OCI-LY3 (cell line): ENCODE measurements around the gene NOP9.

Source experiments
- H2AFZ ChIP-seq: fragments of 200-600, 300-600 bp; shearing (Covaris generic); 2 replicates; pipeline ENCODE4 v1.6.0; 2014; ENCODE audit warnings: antibody characterized with exemption, low read depth, low read length
- H3K27ac ChIP-seq: fragments of 200-600, 300-600 bp; sonication (generic); 2 replicates; pipeline ENCODE4 v1.5.1; 2014; ENCODE audit warnings: mild to moderate bottlenecking, low read length, moderate library complexity, mixed read lengths
- H3K27me3 ChIP-seq: fragments of 200-600, 300-600 bp; sonication (generic); 2 replicates; pipeline ENCODE4 v1.6.1; 2014; ENCODE audit warnings: low read depth, low read length, mixed read lengths
- H3K36me3 ChIP-seq: fragments of 200-600, 300-600 bp; sonication (generic); replicated peaks from 2 replicates; pipeline ENCODE3; 2014; ENCODE audit warnings: low read depth, low read length, mixed read lengths
- H3K4me1 ChIP-seq: fragments of 300-600, 200-600 bp; sonication (generic); 2 replicates; pipeline ENCODE4 v1.6.1; 2014; ENCODE audit warnings: low read length, mixed read lengths
- H3K4me2 ChIP-seq: fragments of 200-600, 300-600 bp; sonication (generic); 2 replicates; pipeline ENCODE4 v1.6.1; 2014; ENCODE audit warnings: low read length, mixed read lengths
- H3K4me3 ChIP-seq: fragments of 300-600, 200-600 bp; sonication (generic); 2 replicates; pipeline ENCODE4 v1.5.1; 2014; ENCODE audit warnings: antibody characterized with exemption, mild to moderate bottlenecking, low read length, moderate library complexity
- H3K79me2 ChIP-seq: fragments of 300-600, 200-600 bp; shearing (Covaris generic); 2 replicates; pipeline ENCODE4 v1.6.1; 2014; ENCODE audit warnings: mild to moderate bottlenecking, low read length, mixed read lengths
- H3K9ac ChIP-seq: fragments of 300-600, 200-600 bp; shearing (Covaris generic); 2 replicates; pipeline ENCODE4 v1.6.0; 2014; ENCODE audit warnings: mild to moderate bottlenecking, low read length, moderate library complexity
- H3K9me3 ChIP-seq: fragments of 200-600, 300-600 bp; shearing (Covaris generic); 2 replicates; pipeline ENCODE4 v1.6.1; 2014; ENCODE audit warnings: low read length, mixed read lengths; ENCODE audit not compliant: insufficient read depth
- H4K20me1 ChIP-seq: fragments of 200-600, 300-600 bp; sonication (generic); 2 replicates; pipeline ENCODE4 v1.6.1; 2016; ENCODE audit warnings: low read length, mixed read lengths; ENCODE audit not compliant: insufficient read depth
- CTCF ChIP-seq: fragments of 200-600, 300-600 bp; sonication (generic); IDR thresholded peaks from 2 replicates; pipeline ENCODE4 v1.5.1; 2014; ENCODE audit warnings: antibody characterized with exemption, low read length, low read depth
- EZH2phosphoT487 ChIP-seq: fragments of 200-600 bp; shearing (Covaris generic); IDR thresholded peaks from 2 replicates; pipeline ENCODE4 v1.6.1; 2018; ENCODE audit warnings: antibody characterized with exemption, mixed run types, low read depth

The NOP9 gene

GRCh38 chr14:24310265-24310645 is 10.6 kb downstream of the NOP9 start:
- no peaks in the 10 kb centered on the region for H4K20me1 ChIP-seq
- H2AFZ ChIP-seq = no peak overlapping the region
- H3K27ac ChIP-seq = no peak overlapping the region
- no peak for TF ChIP-seq CTCF
- no peak for TF ChIP-seq EZH2phosphoT487
- no peak overlapping the region for H3K9ac ChIP-seq
- H3K9me3 ChIP-seq = no peaks in the 10 kb centered on the region
- no peaks in the 10 kb centered on the region for H3K79me2 ChIP-seq
- H3K36me3 ChIP-seq = peaks cover 21% of the 10 kb centered on the region
- no peak overlapping the region for H3K4me3 ChIP-seq
- peaks cover 4% of the 10 kb centered on the region for H3K4me1 ChIP-seq
- no peaks in the 10 kb centered on the region for H3K27me3 ChIP-seq
- no peak overlapping the region for H3K4me2 ChIP-seq

- Histone ChIP-seq H4K20me1 (no peaks in the 10 kb centered on the region), H3K4me1 (peaks cover 4% of the 10 kb centered on the region), H3K79me2 (no peaks in the 10 kb centered on the region), H3K27ac (no peak within 1 kb of the TSS), H3K27me3 (no peaks in the 10 kb centered on the region), H3K9me3 (no peaks in the 10 kb centered on the region), H3K36me3 (peaks cover 16% of the 10 kb centered on the region), H2AFZ (no peak within 1 kb of the TSS), H3K4me3 (no peak within 1 kb of the TSS), H3K9ac (no peak within 1 kb of the TSS), H3K4me2 (no peak within 1 kb of the TSS)
- TF ChIP-seq EZH2phosphoT487 = no peak
- no peak for TF ChIP-seq CTCF
Observed at GRCh38 chr14:24310646-24311604, 11.3 kb downstream of the NOP9 start, which contains the start of gene LTB4R. Gene LTB4R, plus strand, starts transcription at chr14:24311502. Its CDS starts 4,150 bp downstream, at chr14:24315652.

GRCh38 chr14:24311837-24312615 is 12.4 kb downstream of the NOP9 start:
- Histone ChIP-seq H3K79me2 (no peaks in the 10 kb centered on the region), H3K27ac (no peak overlapping the region), H3K27me3 (no peaks in the 10 kb centered on the region), H2AFZ (no peak overlapping the region), H3K9me3 (no peaks in the 10 kb centered on the region), H3K4me3 (no peak overlapping the region), H4K20me1 (no peaks in the 10 kb centered on the region), H3K4me2 (no peak overlapping the region), H3K9ac (no peak overlapping the region), H3K4me1 (peaks cover 4% of the 10 kb centered on the region), H3K36me3 (peaks cover 11% of the 10 kb centered on the region)
- TF ChIP-seq CTCF (no peak), EZH2phosphoT487 (no peak)
